K562 (cell line): ENCODE results near the gene NYNRIN.

Experiments used
- CTCF ChIP-seq, 3 experiments: IDR thresholded peaks in 2 of 3; conservative IDR thresholded peaks in 1 of 3; 2 replicates each; pipeline ENCODE4 v1.5.1; 2011 to 2012; ENCODE audit warnings: low read length in 3 of 3, mild to moderate bottlenecking in 3 of 3, control low read depth in 2 of 3, improper control_type of control experiment in 1 of 3, inconsistent platforms in 1 of 3, low read depth in 1 of 3, mixed read lengths in 1 of 3, moderate library complexity in 1 of 3; ENCODE audit not compliant: insufficient read depth in 2 of 3
- DDX20 ChIP-seq: fragments of 450-650 bp; IDR thresholded peaks from 2 replicates; pipeline ENCODE4 v1.6.1; 2016; ENCODE audit warnings: missing genetic modification characterization, low read depth, mild to moderate bottlenecking, missing compliant biosample characterization, moderate library complexity
- FOXM1 ChIP-seq, 2 experiments: fragments of 450-650 bp in 1 of 2; sonication (generic) in 1 of 2; formaldehyde crosslinking in 1 of 2; IDR thresholded peaks; 2 replicates each; pipeline versions ENCODE4 v1.6.1 to v1.9.0; 2017 to 2022; ENCODE audit warnings: low read depth in 2 of 2, mild to moderate bottlenecking in 2 of 2, missing genetic modification reagents in 1 of 2, moderate library complexity in 1 of 2
- KDM1A ChIP-seq, 2 experiments: fragments of 450-650 bp; IDR thresholded peaks; 2 replicates each; pipeline ENCODE4 v1.6.1; 2016; ENCODE audit warnings: mild to moderate bottlenecking in 2 of 2
- MTF1 ChIP-seq: fragments of 250-450 bp; sonication (Bioruptor Pico); IDR thresholded peaks from 2 replicates; pipeline ENCODE4 v1.9.0; 2021; ENCODE audit warnings: moderate library complexity, mild to moderate bottlenecking, inconsistent platforms, borderline replicate concordance
- MXI1 ChIP-seq: IDR thresholded peaks from 2 replicates; pipeline ENCODE4 v1.6.1; 2011; ENCODE audit warnings: low read depth, mild to moderate bottlenecking, improper control_type of control experiment, low read length
- SREBF2 ChIP-seq: sonication (generic); formaldehyde crosslinking; IDR thresholded peaks from 2 replicates; pipeline ENCODE4 v1.4.0; 2020; ENCODE audit warnings: mild to moderate bottlenecking, missing genetic modification reagents
- ZBTB34 ChIP-seq: fragments of 250-450 bp; sonication (Bioruptor Pico); IDR thresholded peaks from 2 replicates; pipeline ENCODE4 v1.8.0; 2021; ENCODE audit warnings: mild to moderate bottlenecking, moderate library complexity
- ZC3H8 ChIP-seq: fragments of 450-650 bp; IDR thresholded peaks from 2 replicates; pipeline ENCODE4 v1.6.1; 2017
- ZSCAN32 ChIP-seq: fragments of 450-650 bp; formaldehyde crosslinking; IDR thresholded peaks from 2 replicates; pipeline ENCODE4 v1.4.0; 2020; ENCODE audit warnings: mild to moderate bottlenecking, moderate library complexity
- TF ChIP-seq, protein P1 (sequence below): sonication (generic); formaldehyde crosslinking; IDR thresholded peaks from 2 replicates; pipeline ENCODE4 v1.8.0; 2022; ENCODE audit warnings: mild to moderate bottlenecking, missing genetic modification reagents

DNA sequence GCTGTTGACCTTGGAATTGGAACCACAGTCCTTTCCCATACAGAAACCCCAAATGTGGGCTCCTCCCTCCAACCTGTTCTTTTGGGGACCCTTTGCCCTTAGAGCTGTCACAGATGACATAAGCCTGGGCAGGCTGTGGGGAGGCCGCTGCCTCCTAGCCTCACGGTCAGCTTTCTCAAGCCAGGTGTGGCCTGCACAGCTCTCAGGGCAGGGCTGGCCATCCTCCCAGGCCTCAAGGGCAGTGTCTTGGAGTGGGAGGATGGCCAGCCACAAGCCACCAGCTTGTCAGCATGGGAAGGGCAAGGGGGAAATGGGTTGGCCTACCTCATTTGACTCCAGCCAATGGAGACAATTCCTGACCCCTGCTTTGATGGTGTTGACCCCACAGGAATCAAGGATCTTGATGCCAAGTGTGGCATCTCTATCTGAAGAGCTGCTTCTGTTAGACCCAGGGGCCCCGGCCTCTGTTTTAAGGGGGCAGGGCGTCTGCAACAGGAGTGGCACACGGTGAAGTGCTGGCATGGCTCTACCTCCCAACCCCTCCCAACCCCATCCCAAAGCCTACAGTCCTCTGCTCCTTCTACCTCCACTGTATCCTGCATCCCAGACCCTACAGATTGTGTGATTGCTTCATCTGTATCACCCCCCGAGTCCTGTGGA lies 19.2 kb downstream of the NYNRIN start:
- TF ChIP-seq MXI1: no peak
- TF ChIP-seq MTF1: no peak
- TF ChIP-seq DDX20 (tag): no peak
- no peak for TF ChIP-seq CTCF (IDR thresholded peaks at IDR 0.05 in 2 of 3, conservative IDR thresholded peaks at IDR 0.05 in 1 of 3; ENCODE audit: insufficient read depth in 2 of 3, low read depth in 1 of 3, low read length in 3 of 3)
- TF ChIP-seq ZC3H8: no peak
- TF ChIP-seq ZBTB34 (CRISPR knock-in tag): no peak
- TF ChIP-seq, protein P1, sequence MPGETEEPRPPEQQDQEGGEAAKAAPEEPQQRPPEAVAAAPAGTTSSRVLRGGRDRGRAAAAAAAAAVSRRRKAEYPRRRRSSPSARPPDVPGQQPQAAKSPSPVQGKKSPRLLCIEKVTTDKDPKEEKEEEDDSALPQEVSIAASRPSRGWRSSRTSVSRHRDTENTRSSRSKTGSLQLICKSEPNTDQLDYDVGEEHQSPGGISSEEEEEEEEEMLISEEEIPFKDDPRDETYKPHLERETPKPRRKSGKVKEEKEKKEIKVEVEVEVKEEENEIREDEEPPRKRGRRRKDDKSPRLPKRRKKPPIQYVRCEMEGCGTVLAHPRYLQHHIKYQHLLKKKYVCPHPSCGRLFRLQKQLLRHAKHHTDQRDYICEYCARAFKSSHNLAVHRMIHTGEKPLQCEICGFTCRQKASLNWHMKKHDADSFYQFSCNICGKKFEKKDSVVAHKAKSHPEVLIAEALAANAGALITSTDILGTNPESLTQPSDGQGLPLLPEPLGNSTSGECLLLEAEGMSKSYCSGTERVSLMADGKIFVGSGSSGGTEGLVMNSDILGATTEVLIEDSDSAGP (CRISPR knock-in tag): no peak
- TF ChIP-seq SREBF2 (CRISPR knock-in tag): no peak
- no peak for TF ChIP-seq KDM1A (IDR thresholded peaks at IDR 0.05)
- TF ChIP-seq FOXM1 (IDR thresholded peaks at IDR 0.05; ENCODE audit: low read depth): no peak
- no peak for TF ChIP-seq FOXM1 (CRISPR knock-in tag; IDR thresholded peaks at IDR 0.05; ENCODE audit: low read depth)
- TF ChIP-seq ZSCAN32: no peak
